SK-N-SH (cell line): ENCODE data around the gene POLR3H. TPM values are rescaled to one million over a fixed set of nuclear protein-coding genes. Genes with fewer than 3 reads are reported as not detected.
A peak's percentile ranks its signal among the peaks of the same experiment; 100 is the strongest.

Source experiments
- CTCF ChIA-PET: fragments of 300-600, 350-600 bp; formaldehyde crosslinking; extraction: SDS; loops from one replicate; lab custom pipeline; 2021; lab: Yijun Ruan, JAX
- POLR2A ChIA-PET: fragments of 350-600 bp; sonication (Branson Sonifier 250); formaldehyde crosslinking; extraction: SDS; loops from one replicate; lab custom pipeline; 2020; ENCODE audit warnings: antibody characterized with exemption, inconsistent platforms; lab: Yijun Ruan, JAX
- DNase-seq: peaks from one replicate; pipeline ENCODE4 v3.0.0; 2012
- H2AFZ ChIP-seq: fragments of 200-600 bp; sonication (generic); 2 replicates; pipeline ENCODE4 v1.8.1; 2016; ENCODE audit warnings: antibody characterized with exemption, mild to moderate bottlenecking, low read depth
- H3F3A ChIP-seq: fragments of 200-600 bp; sonication (generic); replicated peaks from 2 replicates; pipeline ENCODE3; 2016; ENCODE audit warnings: antibody characterized with exemption, mild to moderate bottlenecking; ENCODE audit not compliant: insufficient read depth
- H3K27ac ChIP-seq, 2 experiments: fragments of 200-500 bp in 1 of 2; fragments of 200-600 bp in 1 of 2; sonication (Bioruptor generic) in 1 of 2; sonication (generic), shearing (Covaris generic) in 1 of 2; 2 replicates each; pipeline versions ENCODE4 v1.5.1 to v1.6.1; 2014 to 2016; ENCODE audit warnings: low read depth in 2 of 2, inconsistent platforms in 1 of 2, low read length in 1 of 2, mild to moderate bottlenecking in 1 of 2, mixed read lengths in 1 of 2
- H3K27me3 ChIP-seq: fragments of 200-600 bp; sonication (generic), shearing (Covaris generic); 2 replicates; pipeline ENCODE4 v1.6.1; 2016; ENCODE audit warnings: mixed run types; ENCODE audit not compliant: insufficient read depth
- H3K36me3 ChIP-seq, 2 experiments: fragments of 200-500 bp in 1 of 2; fragments of 200-600 bp in 1 of 2; sonication (Bioruptor generic) in 1 of 2; sonication (generic) in 1 of 2; replicated peaks in 1 of 2; 2 replicates each; pipeline versions ENCODE3 to v1.5.1; 2014 to 2016; ENCODE audit warnings: low read length in 1 of 2, mild to moderate bottlenecking in 1 of 2; ENCODE audit not compliant: insufficient read depth in 2 of 2, control insufficient read depth in 1 of 2
- H3K4me1 ChIP-seq, 2 experiments: fragments of 200-500 bp in 1 of 2; fragments of 200-600 bp in 1 of 2; sonication (Bioruptor generic) in 1 of 2; sonication (generic), shearing (Covaris generic) in 1 of 2; 2 replicates each; pipeline versions ENCODE4 v1.5.1 to v1.6.1; 2014 to 2016; ENCODE audit warnings: low read depth in 1 of 2, low read length in 1 of 2, mixed run types in 1 of 2; ENCODE audit not compliant: insufficient read depth in 2 of 2, control insufficient read depth in 1 of 2
- H3K4me2 ChIP-seq: fragments of 200-600 bp; sonication (generic), shearing (Covaris generic); 2 replicates; pipeline ENCODE4 v1.6.1; 2017; ENCODE audit warnings: mixed run types
- H3K4me3 ChIP-seq, 2 experiments: fragments of 200-500 bp in 1 of 2; fragments of 200-600 bp in 1 of 2; sonication (Bioruptor generic) in 1 of 2; sonication (generic), shearing (Covaris generic) in 1 of 2; 2 replicates each; pipeline versions ENCODE4 v1.5.1 to v1.8.1; 2014 to 2016; ENCODE audit warnings: low read depth in 2 of 2, inconsistent platforms in 1 of 2, low read length in 1 of 2, mild to moderate bottlenecking in 1 of 2, mixed read lengths in 1 of 2, moderate library complexity in 1 of 2
- H3K79me2 ChIP-seq: fragments of 200-600 bp; sonication (generic); 2 replicates; pipeline ENCODE4 v1.8.1; 2017; ENCODE audit warnings: mild to moderate bottlenecking; ENCODE audit not compliant: insufficient read depth
- H3K9ac ChIP-seq: fragments of 200-600 bp; sonication (generic); 2 replicates; pipeline ENCODE4 v1.6.1; 2017; ENCODE audit warnings: mixed run types
- H3K9me2 ChIP-seq: fragments of 200-600 bp; sonication (generic); 2 replicates; pipeline ENCODE4 v1.6.1; 2017; ENCODE audit warnings: mixed run types
- H3K9me3 ChIP-seq: fragments of 200-600 bp; sonication (generic); 2 replicates; pipeline ENCODE4 v1.6.1; 2017; ENCODE audit warnings: mixed run types, mild to moderate bottlenecking, moderate library complexity
- H4K20me1 ChIP-seq: fragments of 200-600 bp; sonication (generic); 2 replicates; pipeline ENCODE4 v1.6.1; 2017; ENCODE audit warnings: mild to moderate bottlenecking, mixed run types; ENCODE audit not compliant: insufficient read depth
- CHD2 ChIP-seq: fragments of 150-350 bp; IDR thresholded peaks from 2 replicates; pipeline ENCODE4 v1.6.1; 2018; ENCODE audit warnings: low read length; ENCODE audit not compliant: partially characterized antibody
- ELF1 ChIP-seq: IDR thresholded peaks from 2 replicates; pipeline ENCODE4 v1.4.0; 2012
- EZH2phosphoT487 ChIP-seq: fragments of 200-600 bp; sonication (generic); IDR thresholded peaks from 2 replicates; pipeline ENCODE4 v1.6.1; 2017; ENCODE audit warnings: low read depth, mixed run types, mild to moderate bottlenecking, antibody characterized with exemption, moderate library complexity, borderline replicate concordance
- FOSL2 ChIP-seq: IDR thresholded peaks from 2 replicates; pipeline ENCODE4 v1.4.0; 2012; ENCODE audit warnings: low read depth, mild to moderate bottlenecking, moderate library complexity, borderline replicate concordance
- FOXJ3 ChIP-seq: sonication (generic); formaldehyde crosslinking; IDR thresholded peaks from 2 replicates; pipeline ENCODE4 v1.5.1; 2020; ENCODE audit warnings: mild to moderate bottlenecking, missing genetic modification reagents
- GABPA ChIP-seq: IDR thresholded peaks from 2 replicates; pipeline ENCODE4 v1.4.0; 2012; ENCODE audit warnings: low read depth, mild to moderate bottlenecking
- GATA2 ChIP-seq: sonication (generic); formaldehyde crosslinking; IDR thresholded peaks from 2 replicates; pipeline ENCODE4 v1.5.0; 2020; ENCODE audit warnings: mild to moderate bottlenecking, missing genetic modification reagents
- MEF2A ChIP-seq: IDR thresholded peaks from 2 replicates; pipeline ENCODE4 v1.4.0; 2012; ENCODE audit warnings: low read depth, borderline replicate concordance
- NFIC ChIP-seq: IDR thresholded peaks from 2 replicates; pipeline ENCODE4 v1.4.0; 2012; ENCODE audit warnings: borderline replicate concordance
- NRF1 ChIP-seq: IDR thresholded peaks from 2 replicates; pipeline ENCODE4 v1.6.1; 2012; ENCODE audit warnings: low read depth, mild to moderate bottlenecking, low read length
- RAD21 ChIP-seq: IDR thresholded peaks from 2 replicates; pipeline ENCODE4 v1.6.1; 2012; ENCODE audit warnings: mild to moderate bottlenecking, low read length
- RCOR1 ChIP-seq: fragments of 150-350 bp; IDR thresholded peaks from 2 replicates; pipeline ENCODE4 v1.6.1; 2017; ENCODE audit warnings: antibody characterized with exemption, low read length
- SIN3A ChIP-seq: IDR thresholded peaks from 2 replicates; pipeline ENCODE4 v1.6.1; 2012; ENCODE audit warnings: low read depth, mild to moderate bottlenecking, low read length, moderate library complexity, borderline replicate concordance
- TCF12 ChIP-seq: IDR thresholded peaks from 2 replicates; pipeline ENCODE4 v1.4.0; 2012
- TEAD4 ChIP-seq: IDR thresholded peaks from 2 replicates; pipeline ENCODE4 v1.4.0; 2012; ENCODE audit warnings: mild to moderate bottlenecking, borderline replicate concordance; ENCODE audit not compliant: insufficient read depth
- USF2 ChIP-seq: fragments of 150-350 bp; IDR thresholded peaks from 2 replicates; pipeline ENCODE4 v1.6.1; 2017; ENCODE audit warnings: antibody characterized with exemption, low read length, low read depth, borderline replicate concordance
- ZBTB33 ChIP-seq: IDR thresholded peaks from 2 replicates; pipeline ENCODE4 v1.4.0; 2012; ENCODE audit warnings: low read depth, borderline replicate concordance
- WGBS: methylation state at CpG from one replicate; pipeline ENCODE4 v1.1.6; 2017; ENCODE audit warnings: low lambda C conversion rate; 5-methylcytosine and 5-hydroxymethylcytosine counted together
- polyA plus RNA-seq, 3 experiments: library from polyadenylated mRNA; depleted of rRNA; stranded (reverse); fragments of >200 nt; gene quantifications; 2 replicates each; pipeline ENCODE4 v1.2.3, GENCODE V29; 2012

Gene POLR3H
- polyA plus RNA-seq, 1 of the 3 experiments (the other 2 are of a cell fraction) = 22.9 TPM

- no peaks in the 10 kb centered on the region for H3K9me2 ChIP-seq
- ChIA-PET CTCF (no interaction called here), POLR2A (no interaction called here)
- H3K9me3 ChIP-seq = no peaks in the 10 kb centered on the region
- no peaks in the 10 kb centered on the region for H3K36me3 ChIP-seq
- H3K79me2 ChIP-seq = peaks cover 47% of the 10 kb centered on the region
- TF ChIP-seq USF2 (no peak), CHD2 (no peak), ZBTB33 (no peak), GATA2 (CRISPR knock-in tag) (no peak), FOXJ3 (no peak), GABPA (no peak), NRF1 (no peak), NFIC (no peak), RAD21 (no peak), TEAD4 (no peak), TCF12 (no peak), MEF2A (no peak), FOSL2 (no peak), RCOR1 (no peak), SIN3A (no peak), EZH2phosphoT487 (no peak)
- no peaks in the 10 kb centered on the region for H3F3A ChIP-seq
- no peak overlapping the region for H3K27ac ChIP-seq
- no peaks in the 10 kb centered on the region for H3K27me3 ChIP-seq
- H3K4me3 ChIP-seq = no peak overlapping the region
- H2AFZ ChIP-seq = no peak overlapping the region
- 95% methylated on average over 8 of the region's 15 CpGs for WGBS
- peaks cover 4% of the 10 kb centered on the region; the same call in 1 of the 2 replicates for H4K20me1 ChIP-seq
- no peaks in the 10 kb centered on the region for H3K4me1 ChIP-seq
- no peak overlapping the region for H3K9ac ChIP-seq
- no peak for DNase-seq
- no peak overlapping the region for H3K4me2 ChIP-seq
Measured at GRCh38 chr22:41481131-41481830, 63.0 kb downstream of the POLR3H start.

- TF ChIP-seq ELF1 = no peak
- H3K9ac ChIP-seq = no peak overlapping the region
- peaks cover 56% of the 10 kb centered on the region for H3K79me2 ChIP-seq
- no peaks in the 10 kb centered on the region for H3K4me1 ChIP-seq
- no peaks in the 10 kb centered on the region for H3K36me3 ChIP-seq
- H3K9me2 ChIP-seq = no peaks in the 10 kb centered on the region
- 59% methylated on average over 7 of the region's 7 CpGs for WGBS
- H2AFZ ChIP-seq = no peak overlapping the region
- no peaks in the 10 kb centered on the region for H3K9me3 ChIP-seq
- H3F3A ChIP-seq = no peaks in the 10 kb centered on the region
- peak overlapping the region in 1 of 2 experiments; percentile 20; a peak in 1 of 4 replicates for H3K27ac ChIP-seq
- no peaks in the 10 kb centered on the region for H3K27me3 ChIP-seq
- no peak overlapping the region for H3K4me3 ChIP-seq
- ChIA-PET CTCF (no interaction called here), POLR2A (no interaction called here)
- H3K4me2 ChIP-seq = no peak overlapping the region
- no peak for DNase-seq
- peaks cover 4% of the 10 kb centered on the region; the same call in 1 of the 2 replicates for H4K20me1 ChIP-seq
Measured at GRCh38 chr22:41480397-41480735, 63.9 kb downstream of the POLR3H start.
